Neural cell (in vitro differentiated cells): ENCODE results near the gene ISG20.

ENCODE experiments used
- EP300 ChIP-seq: fragments of 450-650 bp; conservative IDR thresholded peaks from 2 replicates; pipeline ENCODE4 v1.6.1; 2014; ENCODE audit warnings: antibody characterized with exemption, mild to moderate bottlenecking, moderate library complexity; ENCODE audit not compliant: poor library complexity, severe bottlenecking
- EZH2 ChIP-seq: fragments of 200-600, 300-800 bp; shearing (Covaris generic), sonication (generic); IDR thresholded peaks from 2 replicates; pipeline ENCODE4 v1.6.1; 2014; ENCODE audit warnings: antibody characterized with exemption, low read length, borderline replicate concordance, mild to moderate bottlenecking; ENCODE audit not compliant: insufficient read depth, poor library complexity, severe bottlenecking
- MXI1 ChIP-seq: fragments of 450-650 bp; conservative IDR thresholded peaks from 2 replicates; pipeline ENCODE4 v1.6.1; 2014; ENCODE audit warnings: antibody characterized with exemption, mild to moderate bottlenecking; ENCODE audit not compliant: poor library complexity, severe bottlenecking
- POLR2AphosphoS5 ChIP-seq: IDR thresholded peaks from 2 replicates; pipeline ENCODE4 v1.6.1; 2012
- RAD21 ChIP-seq: fragments of 450-650 bp; conservative IDR thresholded peaks from 2 replicates; pipeline ENCODE4 v1.6.1; 2014; ENCODE audit warnings: antibody characterized with exemption, mild to moderate bottlenecking, moderate library complexity
- TAF1 ChIP-seq: IDR thresholded peaks from 2 replicates; pipeline ENCODE4 v1.6.1; 2012; ENCODE audit warnings: low read depth
- TF ChIP-seq, protein P1 (sequence below): fragments of 450-650 bp; IDR thresholded peaks from 2 replicates; pipeline ENCODE4 v1.5.1; 2014; ENCODE audit warnings: antibody characterized with exemption, mild to moderate bottlenecking, moderate library complexity; ENCODE audit not compliant: poor library complexity, severe bottlenecking
- TF ChIP-seq, protein P2 (sequence below): IDR thresholded peaks from 2 replicates; pipeline ENCODE4 v1.6.1; 2012; ENCODE audit warnings: borderline replicate concordance

DNA sequence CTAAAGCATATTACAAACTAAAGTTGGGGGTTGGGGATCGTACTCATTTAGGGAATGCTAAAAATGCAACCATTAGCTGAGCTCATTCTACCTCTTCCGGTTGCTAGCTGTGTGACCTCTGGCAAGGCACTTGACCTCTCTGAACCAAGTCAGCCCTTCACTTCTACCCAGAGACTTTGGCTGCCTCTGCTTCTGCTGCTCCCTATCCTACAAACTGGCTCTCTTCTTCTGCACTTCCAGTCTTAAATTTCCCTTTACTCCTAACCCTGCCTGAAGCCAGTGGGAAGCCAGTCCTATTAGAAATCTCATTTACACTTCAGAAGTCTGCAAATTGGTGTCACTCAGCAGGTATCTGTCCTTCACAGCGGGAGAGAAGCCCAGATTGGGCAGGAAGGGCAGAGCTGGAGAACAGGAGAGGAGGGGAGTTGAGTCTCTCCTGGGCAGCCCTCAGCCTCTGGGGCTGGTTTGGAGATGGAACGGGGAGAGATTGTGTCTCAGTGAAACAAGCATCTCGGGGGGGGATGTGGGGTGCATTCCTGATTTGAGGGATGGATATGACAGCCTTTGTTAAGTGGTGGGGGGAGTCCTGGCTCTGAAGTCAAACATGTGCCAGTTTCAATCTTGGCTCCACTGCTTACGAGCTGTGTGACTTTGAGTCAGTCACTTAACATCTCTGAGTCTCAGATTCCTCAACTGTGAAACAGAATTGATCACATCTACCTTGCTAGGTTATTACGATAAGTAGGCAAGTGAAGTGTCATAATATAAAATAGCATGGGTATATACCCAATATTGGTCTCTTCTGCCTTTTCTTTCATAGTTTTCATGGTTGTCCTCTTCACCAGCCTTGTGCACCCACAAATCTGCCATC is 25.5 kb upstream of the ISG20 start:
- TF ChIP-seq, protein P1, sequence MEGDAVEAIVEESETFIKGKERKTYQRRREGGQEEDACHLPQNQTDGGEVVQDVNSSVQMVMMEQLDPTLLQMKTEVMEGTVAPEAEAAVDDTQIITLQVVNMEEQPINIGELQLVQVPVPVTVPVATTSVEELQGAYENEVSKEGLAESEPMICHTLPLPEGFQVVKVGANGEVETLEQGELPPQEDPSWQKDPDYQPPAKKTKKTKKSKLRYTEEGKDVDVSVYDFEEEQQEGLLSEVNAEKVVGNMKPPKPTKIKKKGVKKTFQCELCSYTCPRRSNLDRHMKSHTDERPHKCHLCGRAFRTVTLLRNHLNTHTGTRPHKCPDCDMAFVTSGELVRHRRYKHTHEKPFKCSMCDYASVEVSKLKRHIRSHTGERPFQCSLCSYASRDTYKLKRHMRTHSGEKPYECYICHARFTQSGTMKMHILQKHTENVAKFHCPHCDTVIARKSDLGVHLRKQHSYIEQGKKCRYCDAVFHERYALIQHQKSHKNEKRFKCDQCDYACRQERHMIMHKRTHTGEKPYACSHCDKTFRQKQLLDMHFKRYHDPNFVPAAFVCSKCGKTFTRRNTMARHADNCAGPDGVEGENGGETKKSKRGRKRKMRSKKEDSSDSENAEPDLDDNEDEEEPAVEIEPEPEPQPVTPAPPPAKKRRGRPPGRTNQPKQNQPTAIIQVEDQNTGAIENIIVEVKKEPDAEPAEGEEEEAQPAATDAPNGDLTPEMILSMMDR: no peak
- TF ChIP-seq MXI1 (no peak), POLR2AphosphoS5 (no peak), TAF1 (no peak), EZH2 (no peak), EP300 (no peak), RAD21 (no peak)
- TF ChIP-seq, protein P2, sequence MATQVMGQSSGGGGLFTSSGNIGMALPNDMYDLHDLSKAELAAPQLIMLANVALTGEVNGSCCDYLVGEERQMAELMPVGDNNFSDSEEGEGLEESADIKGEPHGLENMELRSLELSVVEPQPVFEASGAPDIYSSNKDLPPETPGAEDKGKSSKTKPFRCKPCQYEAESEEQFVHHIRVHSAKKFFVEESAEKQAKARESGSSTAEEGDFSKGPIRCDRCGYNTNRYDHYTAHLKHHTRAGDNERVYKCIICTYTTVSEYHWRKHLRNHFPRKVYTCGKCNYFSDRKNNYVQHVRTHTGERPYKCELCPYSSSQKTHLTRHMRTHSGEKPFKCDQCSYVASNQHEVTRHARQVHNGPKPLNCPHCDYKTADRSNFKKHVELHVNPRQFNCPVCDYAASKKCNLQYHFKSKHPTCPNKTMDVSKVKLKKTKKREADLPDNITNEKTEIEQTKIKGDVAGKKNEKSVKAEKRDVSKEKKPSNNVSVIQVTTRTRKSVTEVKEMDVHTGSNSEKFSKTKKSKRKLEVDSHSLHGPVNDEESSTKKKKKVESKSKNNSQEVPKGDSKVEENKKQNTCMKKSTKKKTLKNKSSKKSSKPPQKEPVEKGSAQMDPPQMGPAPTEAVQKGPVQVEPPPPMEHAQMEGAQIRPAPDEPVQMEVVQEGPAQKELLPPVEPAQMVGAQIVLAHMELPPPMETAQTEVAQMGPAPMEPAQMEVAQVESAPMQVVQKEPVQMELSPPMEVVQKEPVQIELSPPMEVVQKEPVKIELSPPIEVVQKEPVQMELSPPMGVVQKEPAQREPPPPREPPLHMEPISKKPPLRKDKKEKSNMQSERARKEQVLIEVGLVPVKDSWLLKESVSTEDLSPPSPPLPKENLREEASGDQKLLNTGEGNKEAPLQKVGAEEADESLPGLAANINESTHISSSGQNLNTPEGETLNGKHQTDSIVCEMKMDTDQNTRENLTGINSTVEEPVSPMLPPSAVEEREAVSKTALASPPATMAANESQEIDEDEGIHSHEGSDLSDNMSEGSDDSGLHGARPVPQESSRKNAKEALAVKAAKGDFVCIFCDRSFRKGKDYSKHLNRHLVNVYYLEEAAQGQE: no peak
